Neural progenitor cell (in vitro differentiated cells): ENCODE data around the gene ATP6V1A. TPM values are rescaled to one million over a fixed set of nuclear protein-coding genes. Genes with fewer than 3 reads are reported as not detected.

ENCODE experiments used
- DNase-seq: peaks from one replicate; pipeline ENCODE4 v3.0.0-alpha.2; 2016; ENCODE audit warnings: low spot score
- H2AFZ ChIP-seq: fragments of 200-600 bp; sonication (generic); replicated peaks from 2 replicates; pipeline ENCODE4 v1.6.1; 2016; ENCODE audit warnings: antibody characterized with exemption
- H3F3A ChIP-seq: fragments of 200-600 bp; sonication (generic); 2 replicates; pipeline ENCODE4 v1.6.1; 2016; ENCODE audit warnings: antibody characterized with exemption, low read depth
- H3K27ac ChIP-seq: fragments of 200-600 bp; sonication (generic); 2 replicates; pipeline ENCODE4 v1.5.1; 2016; ENCODE audit warnings: mild to moderate bottlenecking
- H3K27me3 ChIP-seq: fragments of 200-600 bp; sonication (generic); 2 replicates; pipeline ENCODE4 v1.6.1; 2016; ENCODE audit warnings: mild to moderate bottlenecking, moderate library complexity
- H3K36me3 ChIP-seq: fragments of 200-600 bp; sonication (generic); 2 replicates; pipeline ENCODE4 v1.5.1; 2016
- H3K4me1 ChIP-seq: fragments of 200-600 bp; sonication (generic); 2 replicates; pipeline ENCODE4 v1.6.1; 2016; ENCODE audit warnings: mixed run types
- H3K4me2 ChIP-seq: fragments of 200-600 bp; sonication (generic); 2 replicates; pipeline ENCODE4 v1.6.1; 2016
- H3K4me3 ChIP-seq: fragments of 200-600 bp; sonication (generic); 2 replicates; pipeline ENCODE4 v1.5.1; 2016
- H3K79me2 ChIP-seq: fragments of 200-600 bp; sonication (generic); 2 replicates; pipeline ENCODE4 v1.6.1; 2016; ENCODE audit warnings: low read depth
- H3K9ac ChIP-seq: fragments of 200-600 bp; sonication (generic); 2 replicates; pipeline ENCODE4 v1.6.1; 2016
- H3K9me3 ChIP-seq: fragments of 200-600 bp; sonication (generic); 2 replicates; pipeline ENCODE4 v1.5.1; 2016; ENCODE audit warnings: low read depth
- H4K20me1 ChIP-seq: fragments of 200-600 bp; sonication (generic); 2 replicates; pipeline ENCODE4 v1.6.1; 2016; ENCODE audit warnings: low read depth
- H3K27ac Mint-ChIP-seq: 3 replicates; pipeline ENCODE4 v1.8.0; 2021; ENCODE audit warnings: mixed read lengths
- H3K27me3 Mint-ChIP-seq: 2 replicates; pipeline ENCODE4 v1.8.0; 2022; ENCODE audit warnings: low read depth, mild to moderate bottlenecking, inconsistent platforms, moderate library complexity, mixed read lengths; ENCODE audit not compliant: insufficient read depth
- H3K36me3 Mint-ChIP-seq: 3 replicates; pipeline ENCODE4 v1.8.0; 2021; ENCODE audit warnings: mixed read lengths
- H3K4me1 Mint-ChIP-seq: 3 replicates; pipeline ENCODE4 v1.8.0; 2021; ENCODE audit warnings: mixed read lengths
- H3K4me3 Mint-ChIP-seq: 3 replicates; pipeline ENCODE4 v1.8.0; 2021; ENCODE audit warnings: mild to moderate bottlenecking, moderate library complexity, mixed read lengths
- H3K9me3 Mint-ChIP-seq: 3 replicates; pipeline ENCODE4 v1.8.0; 2020; ENCODE audit warnings: mixed read lengths
- CTCF ChIP-seq: fragments of 200-600 bp; sonication (generic); IDR thresholded peaks from 2 replicates; pipeline ENCODE4 v1.5.1; 2017; ENCODE audit warnings: antibody characterized with exemption, mild to moderate bottlenecking
- EZH2 ChIP-seq: fragments of 200-600 bp; sonication (generic); IDR thresholded peaks from 2 replicates; pipeline ENCODE4 v1.6.1; 2017; ENCODE audit warnings: antibody characterized with exemption, mild to moderate bottlenecking, moderate library complexity
- EZH2phosphoT487 ChIP-seq: fragments of 200-600 bp; sonication (generic); IDR thresholded peaks from 2 replicates; pipeline ENCODE4 v1.6.1; 2017; ENCODE audit warnings: antibody characterized with exemption
- total RNA-seq: library from RNA; depleted of rRNA; stranded (reverse); fragments of >200 nt; gene quantifications from 2 replicates; pipeline ENCODE4 v1.2.3, GENCODE V29; 2015; ENCODE audit warnings: low replicate concordance

ATP6V1A gene
- total RNA-seq, 1 donor from 2014 or later = 115 TPM

DNA sequence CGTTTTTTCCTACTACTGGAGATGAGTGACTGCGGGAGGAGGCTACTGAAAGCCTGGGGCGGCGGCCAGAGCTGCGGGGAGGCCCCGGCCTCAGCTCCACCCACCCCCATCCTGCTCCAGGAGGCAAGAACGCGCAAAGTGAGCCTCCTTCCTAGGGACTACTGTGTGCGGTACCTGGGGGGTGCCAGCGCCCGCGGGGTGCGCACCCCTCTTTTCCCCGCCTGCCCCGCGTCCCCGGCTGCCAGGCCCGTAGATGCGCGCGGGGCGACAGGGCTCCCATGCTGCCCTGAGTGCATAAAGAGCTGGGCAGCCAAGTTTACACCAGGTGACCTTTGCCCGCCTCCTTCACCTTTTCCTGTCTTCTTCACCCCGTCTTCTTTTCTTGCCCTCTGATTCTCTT, 47.9 kb upstream of the ATP6V1A start:
- Histone ChIP-seq H3K27me3 (no peaks in the 10 kb centered on the region), H3K79me2 (peaks cover 34% of the 10 kb centered on the region), H3K27ac (no peak overlapping the region), H2AFZ (peak overlapping the region; percentile 70), H3K36me3 (no peaks in the 10 kb centered on the region), H3K4me2 (peak overlapping the region; percentile 91), H4K20me1 (no peaks in the 10 kb centered on the region), H3K9ac (no peak overlapping the region), H3K4me1 (peaks cover 16% of the 10 kb centered on the region), H3K4me3 (peak overlapping the region; percentile 29), H3K9me3 (no peaks in the 10 kb centered on the region), H3F3A (peaks cover 17% of the 10 kb centered on the region)
- Mint-ChIP-seq H3K9me3 (no peaks in the 10 kb centered on the region), H3K27me3 (peaks cover 2% of the 10 kb centered on the region), H3K4me1 (peaks cover 10% of the 10 kb centered on the region), H3K4me3 (peak overlapping the region; percentile 78), H3K27ac (peak overlapping the region; percentile 80), H3K36me3 (no peaks in the 10 kb centered on the region)
- no peak for TF ChIP-seq EZH2phosphoT487
- TF ChIP-seq CTCF = no peak
- TF ChIP-seq EZH2 = no peak
- DNase-seq = peak; percentile 21

- Mint-ChIP-seq H3K4me3 (no peak overlapping the region), H3K9me3 (no peaks in the 10 kb centered on the region), H3K27ac (no peak overlapping the region), H3K4me1 (no peaks in the 10 kb centered on the region), H3K27me3 (peaks cover 3% of the 10 kb centered on the region), H3K36me3 (no peaks in the 10 kb centered on the region)
- Histone ChIP-seq H3K4me2 (no peak overlapping the region), H3K79me2 (no peaks in the 10 kb centered on the region), H3K9me3 (no peaks in the 10 kb centered on the region), H3K4me1 (no peaks in the 10 kb centered on the region), H3K27ac (no peak overlapping the region), H3K4me3 (no peak overlapping the region), H2AFZ (no peak overlapping the region), H4K20me1 (no peaks in the 10 kb centered on the region), H3F3A (peaks cover 5% of the 10 kb centered on the region), H3K36me3 (no peaks in the 10 kb centered on the region), H3K9ac (no peak overlapping the region), H3K27me3 (peaks cover 7% of the 10 kb centered on the region)
- TF ChIP-seq EZH2phosphoT487 = no peak
- TF ChIP-seq CTCF = no peak
- no peak for TF ChIP-seq EZH2
- no peak for DNase-seq
Observed at GRCh38 chr3:113707835-113708234, 39.0 kb upstream of the ATP6V1A start.

DNA sequence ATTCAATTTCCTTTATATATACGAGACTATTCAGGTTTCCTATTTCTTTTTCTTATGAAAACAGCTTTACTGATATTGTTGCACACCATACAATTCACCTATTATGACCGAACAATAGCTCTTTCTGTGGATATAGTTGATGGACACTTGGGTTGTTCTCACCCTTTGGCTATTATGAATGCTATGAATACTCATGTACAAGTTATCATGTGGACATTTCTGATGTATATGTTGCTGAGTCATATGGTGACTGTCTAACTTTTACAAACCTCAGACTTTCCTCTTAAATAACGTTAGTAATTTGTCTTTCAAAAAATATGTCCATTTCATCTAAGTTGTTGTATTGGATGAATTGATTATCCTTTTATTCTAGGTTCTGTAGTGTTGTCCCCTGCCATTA, 34.7 kb upstream of the ATP6V1A start:
- no peak for DNase-seq
- Histone ChIP-seq H3K9ac (no peak overlapping the region), H3K4me1 (no peaks in the 10 kb centered on the region), H3K27me3 (peaks cover 7% of the 10 kb centered on the region), H3K4me3 (no peak overlapping the region), H3K79me2 (no peaks in the 10 kb centered on the region), H3F3A (peaks cover 20% of the 10 kb centered on the region), H4K20me1 (no peaks in the 10 kb centered on the region), H2AFZ (no peak overlapping the region), H3K27ac (no peak overlapping the region), H3K36me3 (peaks cover 3% of the 10 kb centered on the region), H3K4me2 (no peak overlapping the region), H3K9me3 (no peaks in the 10 kb centered on the region)
- H3K4me1 Mint-ChIP-seq = no peaks in the 10 kb centered on the region
- peaks cover 3% of the 10 kb centered on the region for H3K27me3 Mint-ChIP-seq
- TF ChIP-seq EZH2phosphoT487 (no peak), CTCF (no peak), EZH2 (no peak)
- H3K9me3 Mint-ChIP-seq = no peaks in the 10 kb centered on the region
- H3K4me3 Mint-ChIP-seq = no peak overlapping the region
- no peak overlapping the region for H3K27ac Mint-ChIP-seq
- H3K36me3 Mint-ChIP-seq = peaks cover 4% of the 10 kb centered on the region
